Measurements from ENCODE around the gene MPO. TPM values are rescaled to one million over a fixed set of nuclear protein-coding genes. Genes with fewer than 3 reads are reported as not detected.

MPO gene
- total and polyA plus RNA-seq, 2 of the 4 experiments (the other 2 are of a cell fraction): not detected

DNA sequence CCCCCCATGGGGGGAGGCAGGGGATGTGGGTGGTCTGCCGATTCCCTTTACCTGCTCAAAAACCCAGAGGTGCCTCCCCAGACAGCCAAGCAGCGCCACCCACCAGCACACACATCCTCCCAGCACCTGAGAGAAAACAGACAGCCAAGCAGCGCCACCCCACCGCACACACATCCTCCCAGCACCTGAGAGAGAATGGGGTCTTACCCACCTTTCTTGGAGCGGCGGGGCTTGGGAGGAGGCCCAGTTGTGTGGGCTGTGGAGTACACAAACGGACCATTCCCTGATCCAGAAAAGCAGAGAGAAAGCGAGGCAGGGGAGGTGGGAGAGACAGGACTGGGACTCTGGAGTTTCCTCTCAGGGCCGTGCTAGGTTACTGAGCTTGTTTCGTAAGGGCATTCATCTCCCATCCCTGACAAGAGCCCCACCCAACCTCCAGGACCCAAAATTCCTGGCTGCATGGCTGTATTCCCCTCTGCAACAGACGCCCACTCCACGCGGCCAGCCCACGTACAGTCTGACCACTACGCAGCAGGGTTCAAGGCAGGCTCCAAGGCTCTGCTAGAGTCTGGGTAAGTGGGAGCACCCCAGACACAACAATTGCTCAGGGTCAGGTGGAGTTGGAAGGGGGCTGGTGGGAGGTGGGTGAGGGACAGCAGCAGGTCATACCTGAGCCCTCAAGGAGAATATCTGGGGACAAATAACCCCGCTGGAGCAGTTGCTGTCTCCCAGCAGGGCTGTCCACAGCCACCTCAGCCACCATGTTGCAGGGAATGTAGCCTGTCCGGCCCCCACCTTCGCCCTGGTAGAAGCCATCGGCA is 25.6 kb upstream of the MPO start (continued):
- no peak for TF ChIP-seq MAZ (IDR thresholded peaks at IDR 0.05; ENCODE audit: borderline replicate concordance, low read depth, low read length)

DNA sequence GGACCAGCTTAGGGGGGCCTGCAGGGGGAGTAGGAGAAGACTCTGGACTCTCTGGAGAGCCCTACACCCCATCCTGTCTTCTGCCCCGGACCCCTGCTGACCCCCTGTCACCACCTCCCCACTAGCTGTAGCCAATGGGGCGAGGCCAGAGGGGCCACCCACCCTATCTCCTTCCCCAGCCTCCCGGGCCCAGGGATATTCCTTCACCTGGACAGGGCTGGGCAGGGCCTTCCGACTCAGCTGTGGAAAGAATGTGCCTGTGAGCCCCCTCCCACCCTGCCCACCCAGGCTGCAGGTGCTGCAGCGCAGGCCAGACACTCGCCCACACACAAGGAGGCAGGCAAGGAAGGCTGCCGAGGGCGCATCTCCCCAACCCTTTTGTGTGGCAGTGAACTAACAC is 24.9 kb upstream of the MPO start:
- Histone ChIP-seq H3K4ac (ENCODE audit: low read depth, low read length) (no peak overlapping the region), H4K8ac (ENCODE audit: low read depth in 2 of 2, low read length in 2 of 2) (no peak overlapping the region), H4K91ac (ENCODE audit: insufficient read depth, low read depth, low read length) (no peak overlapping the region), H2BK20ac (ENCODE audit: low read depth, low read length) (no peak overlapping the region), H3K9ac (ENCODE audit: low read depth, low read length) (no peak overlapping the region), H4K20me1 (ENCODE audit: insufficient read depth, low read length) (no peaks in the 10 kb centered on the region; the same call in 1 of the 2 replicates), H3K27me3 (ENCODE audit: control insufficient read depth, insufficient read depth, low read length) (peaks cover 7% of the 10 kb centered on the region; the same call in 1 of the 2 replicates), H3K79me1 (ENCODE audit: low read depth in 1 of 2, low read length in 2 of 2) (no peaks in the 10 kb centered on the region), H3K9me3 (ENCODE audit: control insufficient read depth, insufficient read depth, low read length) (no peaks in the 10 kb centered on the region), H3K4me2 (ENCODE audit: low read depth, low read length) (no peak overlapping the region), H3K23ac (ENCODE audit: low read depth, low read length) (no peak overlapping the region), H3K36me3 (ENCODE audit: control insufficient read depth, insufficient read depth, low read length) (no peaks in the 10 kb centered on the region), H2BK5ac (ENCODE audit: low read depth, low read length, poor library complexity, severe bottlenecking) (no peak overlapping the region), H2BK120ac (ENCODE audit: low read depth, low read length) (no peak overlapping the region), H4K5ac (ENCODE audit: low read depth, low read length) (no peak overlapping the region), H3K4me3 (ENCODE audit: insufficient read depth, low read depth, low read length) (no peak overlapping the region), H3K18ac (ENCODE audit: low read depth, low read length) (no peak overlapping the region), H3K27ac (ENCODE audit: insufficient read depth, low read length) (no peak overlapping the region), H3K56ac (ENCODE audit: extremely low read depth, insufficient read depth, low read length) (no peak overlapping the region), H2AFZ (replicated peaks; ENCODE audit: low read length, poor library complexity) (no peak overlapping the region), H2BK15ac (ENCODE audit: low read depth, low read length) (no peak overlapping the region), H3K4me1 (ENCODE audit: control insufficient read depth, insufficient read depth, low read length) (no peaks in the 10 kb centered on the region), H2AK5ac (ENCODE audit: low read depth, low read length) (no peak overlapping the region), H2AK9ac (replicated peaks; ENCODE audit: low read depth, low read length, poor library complexity) (no peak overlapping the region), H3K14ac (replicated peaks; ENCODE audit: low read depth, low read length) (no peak overlapping the region), H3K9me1 (ENCODE audit: insufficient read depth, low read length) (no peaks in the 10 kb centered on the region)
- POLR2A ChIA-PET (ENCODE audit: unreplicated experiment): no interaction called here
- CTCF ChIA-PET: interaction anchor here (1.3 kb wide), 1 partner anchor 112 kb away, joined by 5 read pairs; the partner anchor contains the start of gene RNF43
- no peak for TF ChIP-seq MAFK (IDR thresholded peaks at IDR 0.05; ENCODE audit: low read depth, low read length)
- no peak for TF ChIP-seq SMC3 (IDR thresholded peaks at IDR 0.05; ENCODE audit: low read depth, low read length)
- TF ChIP-seq MXI1 (IDR thresholded peaks at IDR 0.05; ENCODE audit: borderline replicate concordance, low read depth, low read length): no peak
- TF ChIP-seq BHLHE40 (IDR thresholded peaks at IDR 0.05; ENCODE audit: low read depth, low read length): no peak
- TF ChIP-seq, protein P1, sequence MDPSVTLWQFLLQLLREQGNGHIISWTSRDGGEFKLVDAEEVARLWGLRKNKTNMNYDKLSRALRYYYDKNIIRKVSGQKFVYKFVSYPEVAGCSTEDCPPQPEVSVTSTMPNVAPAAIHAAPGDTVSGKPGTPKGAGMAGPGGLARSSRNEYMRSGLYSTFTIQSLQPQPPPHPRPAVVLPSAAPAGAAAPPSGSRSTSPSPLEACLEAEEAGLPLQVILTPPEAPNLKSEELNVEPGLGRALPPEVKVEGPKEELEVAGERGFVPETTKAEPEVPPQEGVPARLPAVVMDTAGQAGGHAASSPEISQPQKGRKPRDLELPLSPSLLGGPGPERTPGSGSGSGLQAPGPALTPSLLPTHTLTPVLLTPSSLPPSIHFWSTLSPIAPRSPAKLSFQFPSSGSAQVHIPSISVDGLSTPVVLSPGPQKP (IDR thresholded peaks at IDR 0.05; ENCODE audit: borderline replicate concordance, low read depth, low read length): no peak
- no peak for TF ChIP-seq POLR2A (IDR thresholded peaks at IDR 0.05; ENCODE audit: low read depth, low read length)
- TF ChIP-seq RCOR1 (IDR thresholded peaks at IDR 0.05; ENCODE audit: insufficient replicate concordance, low read length): no peak
- TF ChIP-seq CHD1 (IDR thresholded peaks at IDR 0.05; ENCODE audit: low read depth, low read length): no peak
- no peak for TF ChIP-seq CEBPB (IDR thresholded peaks at IDR 0.05; ENCODE audit: low read depth, low read length)
- TF ChIP-seq, protein P2, sequence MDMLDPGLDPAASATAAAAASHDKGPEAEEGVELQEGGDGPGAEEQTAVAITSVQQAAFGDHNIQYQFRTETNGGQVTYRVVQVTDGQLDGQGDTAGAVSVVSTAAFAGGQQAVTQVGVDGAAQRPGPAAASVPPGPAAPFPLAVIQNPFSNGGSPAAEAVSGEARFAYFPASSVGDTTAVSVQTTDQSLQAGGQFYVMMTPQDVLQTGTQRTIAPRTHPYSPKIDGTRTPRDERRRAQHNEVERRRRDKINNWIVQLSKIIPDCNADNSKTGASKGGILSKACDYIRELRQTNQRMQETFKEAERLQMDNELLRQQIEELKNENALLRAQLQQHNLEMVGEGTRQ (IDR thresholded peaks at IDR 0.05; ENCODE audit: low read depth, low read length): no peak
- TF ChIP-seq RAD21 (IDR thresholded peaks at IDR 0.05; ENCODE audit: low read length): no peak
- dilution Hi-C loops (cut with HindIII; ENCODE audit: low sequenced_read_pairs, unreplicated experiment): no loop called here
- DNase-seq (no peak), ATAC-seq (ENCODE audit: low read depth) (no peak)
- BruUV-seq (replicated peaks): no TSS peak
- WGBS, 2 experiments (ENCODE audit: extremely low coverage in 2 of 2, insufficient read length in 1 of 2): 40% methylated on average over 1 of the region's 8 CpGs; no CpG with 5 or more reads in 1 of the 2 experiments
- intact Hi-C loops (cut with micrococcal nuclease): loop anchor here (2.0 kb wide), 1 partner anchor 141 kb away; no protein-coding TSS in a partner anchor
- in situ Hi-C loops (cut with MboI; ENCODE audit: low sequenced_read_pairs): no loop called here
